Stomach (tissue), 4 donors: ENCODE results near the gene WDR7.

Experiments used
- EP300 ChIP-seq: sonication (generic); formaldehyde crosslinking; IDR thresholded peaks from one replicate; pipeline ENCODE4 v1.6.1; 2017; ENCODE audit warnings: antibody characterized with exemption
- POLR2A ChIP-seq, 4 donors: fragments of 450-650 bp; IDR thresholded peaks; one replicate each; pipeline ENCODE4 v1.6.1; 2016; ENCODE audit warnings: antibody characterized with exemption in 4 of 4, control low read depth in 2 of 4, mild to moderate bottlenecking in 1 of 4, moderate library complexity in 1 of 4
- POLR2AphosphoS5 ChIP-seq, 3 donors: sonication (generic); formaldehyde crosslinking; IDR thresholded peaks; one replicate each; pipeline ENCODE4 v1.6.1; 2016; ENCODE audit warnings: antibody characterized with exemption in 3 of 3
- TF ChIP-seq, protein P1 (sequence below), 7 experiments: fragments of 450-650 bp in 4 of 7; fragments of 200-600 bp in 3 of 7; sonication (generic) in 3 of 7; IDR thresholded peaks; one replicate each; pipeline ENCODE4 v1.5.1; 2016 to 2019; ENCODE audit warnings: antibody characterized with exemption in 7 of 7, control low read depth in 2 of 7, mild to moderate bottlenecking in 1 of 7

- TF ChIP-seq, protein P1, sequence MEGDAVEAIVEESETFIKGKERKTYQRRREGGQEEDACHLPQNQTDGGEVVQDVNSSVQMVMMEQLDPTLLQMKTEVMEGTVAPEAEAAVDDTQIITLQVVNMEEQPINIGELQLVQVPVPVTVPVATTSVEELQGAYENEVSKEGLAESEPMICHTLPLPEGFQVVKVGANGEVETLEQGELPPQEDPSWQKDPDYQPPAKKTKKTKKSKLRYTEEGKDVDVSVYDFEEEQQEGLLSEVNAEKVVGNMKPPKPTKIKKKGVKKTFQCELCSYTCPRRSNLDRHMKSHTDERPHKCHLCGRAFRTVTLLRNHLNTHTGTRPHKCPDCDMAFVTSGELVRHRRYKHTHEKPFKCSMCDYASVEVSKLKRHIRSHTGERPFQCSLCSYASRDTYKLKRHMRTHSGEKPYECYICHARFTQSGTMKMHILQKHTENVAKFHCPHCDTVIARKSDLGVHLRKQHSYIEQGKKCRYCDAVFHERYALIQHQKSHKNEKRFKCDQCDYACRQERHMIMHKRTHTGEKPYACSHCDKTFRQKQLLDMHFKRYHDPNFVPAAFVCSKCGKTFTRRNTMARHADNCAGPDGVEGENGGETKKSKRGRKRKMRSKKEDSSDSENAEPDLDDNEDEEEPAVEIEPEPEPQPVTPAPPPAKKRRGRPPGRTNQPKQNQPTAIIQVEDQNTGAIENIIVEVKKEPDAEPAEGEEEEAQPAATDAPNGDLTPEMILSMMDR (IDR thresholded peaks at IDR 0.05): no peak
- TF ChIP-seq POLR2A (IDR thresholded peaks at IDR 0.05) (no peak), EP300 (no peak), POLR2AphosphoS5 (IDR thresholded peaks at IDR 0.05) (no peak)
Measured at GRCh38 chr18:56962322-56962721, 311.2 kb downstream of the WDR7 start.
